Hippocampal formation (tissue), 2 donors: ENCODE data around the gene LRP10.
"Not testable (repeated sequence)": the region's sequence is repeated elsewhere in the genome, so short reads cannot be mapped to it uniquely, and the experiment has no call there.

Source experiments
- DNase-seq, 2 donors: peaks; one replicate each; lab custom pipeline; 2025; lab: John Stamatoyannopoulos, UW

LRP10 gene

GRCh38 chr14:22843123-22843925 is 28.2 kb upstream of the LRP10 start:
- DNase-seq = no peak

- DNase-seq = no peak
Measured at GRCh38 chr14:22844221-22845102, 27.1 kb upstream of the LRP10 start.

GRCh38 chr14:22845103-22845394 is 26.5 kb upstream of the LRP10 start:
- DNase-seq = no peak

GRCh38 chr14:22845821-22846625 is 25.5 kb upstream of the LRP10 start:
- no peak for DNase-seq

- no peak for DNase-seq
Measured at GRCh38 chr14:22846811-22847307, 24.7 kb upstream of the LRP10 start.

GRCh38 chr14:22847661-22848341 is 23.7 kb upstream of the LRP10 start:
- DNase-seq = no peak

- DNase-seq = no peak
Measured at GRCh38 chr14:22848351-22849164, 23.0 kb upstream of the LRP10 start.

GRCh38 chr14:22849212-22849819 is 22.2 kb upstream of the LRP10 start:
- peak in 1 of 2 donors; percentile 39 for DNase-seq

GRCh38 chr14:22850944-22851764 is 20.4 kb upstream of the LRP10 start:
- peak; percentile 19 to 48 for DNase-seq

GRCh38 chr14:22852178-22852577 is 19.4 kb upstream of the LRP10 start:
- not testable (repeated sequence) for DNase-seq

- DNase-seq = no peak
Measured at GRCh38 chr14:22852599-22852939, 19.0 kb upstream of the LRP10 start.

GRCh38 chr14:22852940-22853767 is 18.4 kb upstream of the LRP10 start:
- peak in 1 of 2 donors; percentile 70 for DNase-seq

- not testable (repeated sequence) for DNase-seq
Measured at GRCh38 chr14:22854296-22854695, 17.2 kb upstream of the LRP10 start.

- no peak for DNase-seq
Measured at GRCh38 chr14:22854963-22855724, 16.4 kb upstream of the LRP10 start.

- DNase-seq = no peak
Measured at GRCh38 chr14:22856428-22856827, 15.1 kb upstream of the LRP10 start.

GRCh38 chr14:22860377-22860776 is 11.2 kb upstream of the LRP10 start:
- DNase-seq = not testable (repeated sequence)

- no peak for DNase-seq
Measured at GRCh38 chr14:22861651-22862050, 9.9 kb upstream of the LRP10 start.

GRCh38 chr14:22864979-22865378 is 6.6 kb upstream of the LRP10 start:
- DNase-seq = no peak
